ENCODE measurements around the gene PARP2. TPM values are rescaled to one million over a fixed set of nuclear protein-coding genes. Genes with fewer than 3 reads are reported as not detected.
A peak's percentile ranks its signal among the peaks of the same experiment; 100 is the strongest.
"Not testable (repeated sequence)": the region's sequence is repeated elsewhere in the genome, so short reads cannot be mapped to it uniquely, and the experiment has no call there.

PARP2 gene
- total RNA-seq, 4 donors from 2014 or later: 4.4 to 96.5 (median 9.1) TPM

GRCh38 chr14:20334017-20334416 lies 9.4 kb upstream of the PARP2 start:
- DNase-seq: no peak
- in situ Hi-C loops (cut with MboI; ENCODE audit: low pct_ligation_motif_present in 1 of 4, low pct_unique_long_range_greater_than_20kb in 1 of 4, low sequenced_read_pairs in 3 of 4) (loop anchor here in 3 of 4 donors (5.0 to 25.0 kb wide), 4 partner anchors 128 to 353 kb away; partner anchors contain the start of genes ANG (in 2 of the 3), APEX1 (in 2 of the 3), OSGEP (in 2 of the 3) and PIP4P1 (in 2 of the 3)), intact Hi-C loops (cut with DNase I; ENCODE audit: low total_unique reads) (loop anchor here (10.0 kb wide), 1 partner anchor 281 kb away; no protein-coding TSS in a partner anchor)
- WGBS, 2 donors (ENCODE audit: low coverage in 1 of 2): 75 to 77% methylated on average over 6 to 7 of the region's 7 CpGs
- Histone ChIP-seq H3K4me3 (no peak overlapping the region), H3K36me3 (no peaks in the 10 kb centered on the region), H3K27me3 (no peaks in the 10 kb centered on the region), H3K27ac (peak overlapping the region in 3 of 4 donors; percentile 89 to 95 (median 92)), H3K9me3 (no peaks in the 10 kb centered on the region), H3K4me1 (peaks cover 5 to 24% (median 7%) of the 10 kb centered on the region in 4 donors)
- TF ChIP-seq CTCF (IDR thresholded peaks at IDR 0.05) (no peak), EP300 (IDR thresholded peaks at IDR 0.05; ENCODE audit: low read depth) (no peak), POLR2A (IDR thresholded peaks at IDR 0.05) (no peak), POLR2AphosphoS5 (IDR thresholded peaks at IDR 0.05) (no peak)

- 96 to 100% methylated on average over 1 to 4 of the region's 4 CpGs for WGBS, 2 donors (ENCODE audit: low coverage in 1 of 2)
- H3K4me3 ChIP-seq, H3K9me3 ChIP-seq, H3K36me3 ChIP-seq, DNase-seq, H3K27me3 ChIP-seq, H3K4me1 ChIP-seq, H3K27ac ChIP-seq: not testable (repeated sequence)
- in situ Hi-C loops (cut with MboI; ENCODE audit: low pct_ligation_motif_present in 1 of 4, low pct_unique_long_range_greater_than_20kb in 1 of 4, low sequenced_read_pairs in 3 of 4): loop anchor here in 2 of 4 donors (25.0 kb wide), 2 partner anchors 121 to 346 kb away; partner anchors contain the start of genes APEX1 (in 2 of the 2), OSGEP (in 2 of the 2), PIP4P1 (in 2 of the 2) and PNP (in 2 of the 2)
- intact Hi-C loops (cut with DNase I; ENCODE audit: low total_unique reads): loop anchor here (5.0 to 10.0 kb wide), 2 partner anchors 124 to 341 kb away; partner anchors contain the start of genes PIP4P1, PNP and RNASE4
These were observed 2.4 kb upstream of the PARP2 start for GRCh38 chr14:20341032-20341431.

GRCh38 chr14:20341646-20342045 lies 1.8 kb upstream of the PARP2 start:
- in situ Hi-C loops (cut with MboI; ENCODE audit: low pct_ligation_motif_present in 1 of 4, low pct_unique_long_range_greater_than_20kb in 1 of 4, low sequenced_read_pairs in 3 of 4) (loop anchor here in 2 of 4 donors (25.0 kb wide), 2 partner anchors 121 to 346 kb away; partner anchors contain the start of genes APEX1 (in 2 of the 2), OSGEP (in 2 of the 2), PIP4P1 (in 2 of the 2) and PNP (in 2 of the 2)), intact Hi-C loops (cut with DNase I; ENCODE audit: low total_unique reads) (loop anchor here (5.0 to 10.0 kb wide), 2 partner anchors 123 to 341 kb away; partner anchors contain the start of genes PIP4P1, PNP and RNASE4)
- TF ChIP-seq EP300 (IDR thresholded peaks at IDR 0.05; ENCODE audit: low read depth) (no peak), POLR2A (IDR thresholded peaks at IDR 0.05) (no peak), CTCF (IDR thresholded peaks at IDR 0.05) (no peak), POLR2AphosphoS5 (IDR thresholded peaks at IDR 0.05) (no peak)
- no peak for DNase-seq
- Histone ChIP-seq H3K36me3 (no peaks in the 10 kb centered on the region), H3K27me3 (no peaks in the 10 kb centered on the region), H3K9me3 (no peaks in the 10 kb centered on the region), H3K27ac (peak overlapping the region; percentile 94 to 98 (median 96)), H3K4me1 (peaks cover 0 to 7% (median 2%) of the 10 kb centered on the region in 4 donors), H3K4me3 (peak overlapping the region in 2 of 4 donors; percentile 58 to 65)
- 51 to 63% methylated on average over 2 of the region's 2 CpGs for whole genome bisulfite sequencing, 2 donors (ENCODE audit: low coverage in 1 of 2)

- Histone ChIP-seq H3K9me3 (no peaks in the 10 kb centered on the region), H3K36me3 (peaks cover 0 to 3% (median 0%) of the 10 kb centered on the region in 4 donors), H3K27me3 (no peaks in the 10 kb centered on the region), H3K4me3 (peak overlapping the region; percentile 57 to 65 (median 60)), H3K4me1 (peaks cover 0 to 7% (median 2%) of the 10 kb centered on the region in 4 donors), H3K27ac (peak overlapping the region; percentile 94 to 98 (median 96))
- intact Hi-C loops (cut with DNase I; ENCODE audit: low total_unique reads) (loop anchor here (5.0 to 10.0 kb wide), 2 partner anchors 121 to 338 kb away; partner anchors contain the start of genes PIP4P1, PNP and RNASE4), in situ Hi-C loops (cut with MboI; ENCODE audit: low pct_ligation_motif_present in 1 of 4, low pct_unique_long_range_greater_than_20kb in 1 of 4, low sequenced_read_pairs in 3 of 4) (loop anchor here in 2 of 4 donors (25.0 kb wide), 2 partner anchors 118 to 343 kb away; partner anchors contain the start of genes APEX1 (in 2 of the 2), OSGEP (in 2 of the 2), PIP4P1 (in 2 of the 2) and PNP (in 2 of the 2))
- DNase-seq: no peak
- TF ChIP-seq CTCF (IDR thresholded peaks at IDR 0.05) (peak in 1 of 5 experiments; percentile 2), POLR2A (IDR thresholded peaks at IDR 0.05) (no peak)
- 0% methylated on average over 3 of the region's 3 CpGs for WGBS, 2 donors (ENCODE audit: low coverage in 1 of 2)
These were observed 406 bp downstream of the PARP2 start for GRCh38 chr14:20343862-20344220.

All from transverse colon (tissue), 4 donors.